ENCODE results near the gene RSRC1.

- TF ChIP-seq CTCF (IDR thresholded peaks at IDR 0.05), result no peak
- no peak for TF ChIP-seq TCF7L2 (IDR thresholded peaks at IDR 0.05; ENCODE audit: low read depth, low read length)
- TF ChIP-seq POLR2AphosphoS5 (IDR thresholded peaks at IDR 0.05; ENCODE audit: low read depth, low read length), result no peak
- TF ChIP-seq REST (IDR thresholded peaks at IDR 0.05; ENCODE audit: insufficient read depth in 1 of 2, low read depth in 2 of 2, low read length in 1 of 2), result no peak
These were observed 320.6 kb downstream of the RSRC1 start for GRCh38 chr3:158430448-158430847.
